H54 (cell line): ENCODE results near the gene ADAMTS2.

Experiments
- DNase-seq: peaks from one replicate; pipeline ENCODE4 v3.0.0; 2011; ENCODE audit warnings: low spot score, mixed read lengths; ENCODE audit not compliant: insufficient read length
- FAIRE-seq: peaks from 3 replicates; lab custom pipeline; 2011; peaks lifted over from hg19 to GRCh38; lab: Jason Lieb, UNC
- POLR2A ChIP-seq: IDR thresholded peaks from 2 replicates; pipeline ENCODE4 v1.6.1; 2011; ENCODE audit warnings: low read depth, mild to moderate bottlenecking, low read length

ADAMTS2 gene

GRCh38 chr5:179205277-179205676, 140.0 kb downstream of the ADAMTS2 start:
- no peak for TF ChIP-seq POLR2A
- FAIRE-seq (no peak), DNase-seq (no peak)

DNA sequence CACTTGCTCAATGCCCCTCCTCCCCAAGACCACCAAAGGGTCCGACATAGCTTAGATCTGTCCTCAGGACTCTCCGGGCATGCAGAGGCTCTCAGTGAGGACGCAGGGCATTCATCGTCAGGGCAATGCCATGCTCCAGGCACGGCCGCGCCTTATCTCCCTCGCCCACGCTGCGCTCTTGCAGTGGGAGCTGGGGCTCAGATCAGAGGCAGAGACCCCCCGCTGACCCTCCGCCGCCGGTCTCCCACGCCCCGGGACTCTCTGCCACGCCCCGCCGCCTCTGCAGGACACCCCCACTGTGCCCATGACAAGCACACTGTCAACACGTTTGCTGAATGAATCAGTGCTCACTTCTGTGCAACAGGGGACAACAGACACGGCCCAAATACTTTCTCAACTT, 140.7 kb downstream of the ADAMTS2 start:
- TF ChIP-seq POLR2A: no peak
- FAIRE-seq: no peak
- no peak for DNase-seq

DNA sequence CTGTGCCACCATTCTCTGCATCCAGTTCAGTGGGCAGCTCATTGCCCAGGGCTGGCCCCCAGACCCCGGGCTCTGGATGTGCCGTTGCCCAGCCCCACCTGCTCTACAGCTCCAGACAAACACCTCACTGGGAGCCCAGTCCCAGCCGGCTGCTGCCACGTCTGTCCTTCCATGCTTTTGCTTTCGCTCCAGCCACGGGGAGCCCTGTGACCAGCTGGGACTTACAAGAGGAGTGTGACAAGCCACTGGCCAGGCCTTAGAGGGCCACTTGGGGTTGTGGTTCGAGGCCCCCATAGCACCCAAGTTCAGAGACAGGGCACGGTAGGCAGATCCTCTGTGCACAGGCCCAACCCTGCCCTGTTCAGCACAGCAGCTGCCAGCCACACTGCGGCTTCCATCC, 142.0 kb downstream of the ADAMTS2 start:
- DNase-seq (no peak), FAIRE-seq (no peak)
- TF ChIP-seq POLR2A: no peak

DNA sequence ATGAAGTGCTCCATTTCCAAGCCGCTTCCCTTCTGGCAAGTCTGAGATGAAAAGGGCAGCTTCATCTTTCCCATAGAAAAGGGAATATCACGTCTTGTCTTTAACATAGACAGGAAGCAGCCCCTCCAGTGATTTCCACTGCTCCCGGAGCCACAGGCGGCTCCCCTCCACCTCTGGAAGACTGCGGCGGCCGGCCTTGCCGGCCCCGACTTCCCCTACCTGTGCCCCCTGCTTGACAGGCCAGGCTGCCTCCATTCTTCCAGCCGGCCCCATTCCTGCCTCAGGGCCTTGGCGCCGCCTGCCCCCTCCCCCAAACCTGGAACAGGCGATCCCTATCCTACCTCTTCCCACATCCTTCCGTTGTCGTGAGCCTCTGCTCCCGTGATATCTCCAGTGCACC, 143.3 kb downstream of the ADAMTS2 start:
- DNase-seq: no peak
- FAIRE-seq: no peak

DNA sequence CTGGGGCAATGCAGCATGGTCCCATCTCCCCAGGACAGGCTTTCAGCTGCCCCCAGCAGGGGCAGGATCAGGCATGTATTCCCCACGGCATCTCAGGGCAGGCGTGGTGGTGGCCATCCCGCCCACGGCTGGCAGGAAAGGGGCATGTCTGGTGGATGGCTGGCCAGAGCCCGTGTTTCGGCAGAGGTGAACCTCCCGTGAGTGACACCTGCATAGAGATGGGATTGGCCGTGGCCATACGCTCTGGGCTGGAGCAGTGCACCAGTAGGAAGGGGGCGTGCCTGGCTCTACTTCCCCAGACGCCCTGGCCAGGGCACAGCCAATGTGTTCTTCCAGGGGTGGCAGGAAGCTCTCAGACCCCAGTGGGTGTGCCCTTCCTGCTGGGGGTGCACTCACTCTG, 146.0 kb downstream of the ADAMTS2 start:
- TF ChIP-seq POLR2A: no peak
- no peak for FAIRE-seq
- DNase-seq: no peak

More for the DNA sequence above, 143.3 kb downstream of the ADAMTS2 start:
- no peak for TF ChIP-seq POLR2A

DNA sequence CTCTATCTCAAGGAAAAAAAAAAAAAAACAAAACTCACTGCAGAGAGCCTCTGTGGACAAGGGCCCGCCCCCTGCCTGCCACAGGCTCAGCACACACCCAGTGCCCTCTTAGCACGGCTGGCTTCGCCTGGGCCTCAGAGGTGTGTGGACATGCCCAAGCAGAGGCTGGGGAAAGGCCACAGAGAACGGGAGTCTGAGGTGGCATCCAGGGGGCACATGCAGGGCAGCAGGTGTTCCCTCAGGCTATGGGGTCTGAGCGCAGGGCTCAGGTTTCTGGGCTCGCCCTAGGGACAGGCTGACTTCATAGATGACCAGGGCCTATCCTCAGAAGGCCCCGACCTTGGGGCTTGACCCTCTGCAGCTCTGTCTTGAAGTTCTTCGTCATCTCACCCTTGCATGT, 146.4 kb downstream of the ADAMTS2 start:
- no peak for TF ChIP-seq POLR2A
- DNase-seq (no peak), FAIRE-seq (no peak)

DNA sequence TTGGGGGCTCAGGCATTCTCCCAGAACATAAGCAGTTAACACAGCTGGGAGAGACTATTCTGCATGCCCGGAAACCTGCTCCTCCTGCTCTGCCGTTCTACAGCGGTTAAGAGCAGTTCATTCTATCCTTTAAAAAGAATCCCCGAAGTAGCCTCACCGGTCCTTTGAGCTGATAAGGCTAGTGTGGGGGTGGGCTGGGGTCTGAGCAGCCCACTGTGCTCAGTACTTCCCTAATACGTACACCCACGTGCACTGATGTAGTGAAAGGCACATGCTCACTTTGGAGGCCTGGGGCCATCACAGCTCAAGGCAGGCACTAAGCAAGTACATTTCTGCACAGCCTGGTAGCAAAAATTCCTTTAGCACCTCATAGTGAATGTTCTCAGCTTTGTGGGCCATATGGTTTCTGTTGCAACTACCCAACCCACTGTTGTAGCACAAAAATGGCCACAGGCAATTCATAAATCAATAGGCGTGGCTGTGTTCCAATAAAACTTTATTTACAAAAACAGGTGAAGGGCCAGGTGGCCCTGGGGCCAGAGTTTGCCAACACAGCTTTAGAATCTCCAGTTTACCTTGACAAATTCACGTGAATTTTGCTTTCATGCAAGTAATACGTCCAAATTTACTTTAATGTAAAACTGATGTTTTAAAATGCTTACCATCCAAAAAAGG, 148.7 kb downstream of the ADAMTS2 start:
- TF ChIP-seq POLR2A: no peak
- DNase-seq: no peak
- no peak for FAIRE-seq

- TF ChIP-seq POLR2A: no peak
- DNase-seq (no peak), FAIRE-seq (no peak)
Measured at GRCh38 chr5:179195561-179196404, 149.5 kb downstream of the ADAMTS2 start.

- DNase-seq (no peak), FAIRE-seq (no peak)
- no peak for TF ChIP-seq POLR2A
Measured at GRCh38 chr5:179194941-179195381, 150.3 kb downstream of the ADAMTS2 start.

DNA sequence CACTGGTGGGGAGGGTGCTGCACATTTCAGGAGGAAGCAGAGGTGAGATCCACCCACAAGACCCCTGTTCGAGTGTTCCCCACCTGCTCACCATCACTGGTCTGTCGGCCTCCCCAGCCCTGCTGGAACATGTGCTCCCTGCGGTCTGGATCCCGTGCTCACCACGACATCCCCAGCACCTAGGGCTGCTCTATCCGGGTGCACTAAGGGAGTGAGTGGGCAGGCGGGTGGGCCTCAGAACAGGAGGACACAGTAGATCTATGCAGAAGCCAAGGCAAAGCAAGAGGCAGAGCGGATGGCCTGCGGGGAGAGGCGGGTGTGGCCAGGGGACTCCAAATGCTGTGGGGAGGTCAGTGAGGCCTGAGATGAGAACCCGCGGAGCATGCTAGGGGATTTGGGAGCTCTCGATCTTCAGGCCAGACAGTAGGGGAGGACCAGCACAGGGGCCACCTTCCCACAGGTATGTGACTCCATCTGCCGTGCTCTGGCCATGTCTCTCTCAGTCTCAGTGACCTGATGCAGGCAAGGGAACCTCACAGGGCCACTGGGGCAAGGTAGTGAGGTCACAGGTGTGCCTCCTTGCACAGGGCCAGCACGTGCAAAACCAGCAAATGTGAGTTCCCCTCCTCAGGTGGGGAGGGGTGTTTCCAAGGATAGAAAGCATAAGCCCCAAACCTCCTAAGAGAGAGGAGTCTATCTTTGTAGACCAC, 150.9 kb downstream of the ADAMTS2 start:
- DNase-seq: no peak
- no peak for TF ChIP-seq POLR2A
- FAIRE-seq: no peak

DNA sequence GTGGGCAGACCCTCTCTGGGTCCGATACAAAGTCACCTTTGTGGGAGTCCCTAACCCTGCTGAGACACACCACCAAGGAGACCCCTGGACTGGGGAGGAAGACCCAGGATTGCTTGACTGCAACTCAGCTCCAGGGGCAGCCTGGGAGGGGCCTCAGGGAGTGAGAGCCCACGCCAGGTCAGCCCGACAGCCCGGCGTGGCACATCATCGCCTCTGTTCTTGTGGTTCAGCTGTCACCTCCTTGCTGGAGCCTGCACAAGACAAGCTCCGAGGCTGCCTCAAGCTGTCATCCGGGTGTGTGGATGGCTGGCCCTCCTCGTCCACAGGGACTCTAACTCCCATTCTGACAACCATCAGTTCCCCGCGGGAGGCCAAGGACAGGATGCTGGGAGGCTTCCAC, 151.5 kb downstream of the ADAMTS2 start:
- DNase-seq: no peak
- no peak for TF ChIP-seq POLR2A
- no peak for FAIRE-seq

DNA sequence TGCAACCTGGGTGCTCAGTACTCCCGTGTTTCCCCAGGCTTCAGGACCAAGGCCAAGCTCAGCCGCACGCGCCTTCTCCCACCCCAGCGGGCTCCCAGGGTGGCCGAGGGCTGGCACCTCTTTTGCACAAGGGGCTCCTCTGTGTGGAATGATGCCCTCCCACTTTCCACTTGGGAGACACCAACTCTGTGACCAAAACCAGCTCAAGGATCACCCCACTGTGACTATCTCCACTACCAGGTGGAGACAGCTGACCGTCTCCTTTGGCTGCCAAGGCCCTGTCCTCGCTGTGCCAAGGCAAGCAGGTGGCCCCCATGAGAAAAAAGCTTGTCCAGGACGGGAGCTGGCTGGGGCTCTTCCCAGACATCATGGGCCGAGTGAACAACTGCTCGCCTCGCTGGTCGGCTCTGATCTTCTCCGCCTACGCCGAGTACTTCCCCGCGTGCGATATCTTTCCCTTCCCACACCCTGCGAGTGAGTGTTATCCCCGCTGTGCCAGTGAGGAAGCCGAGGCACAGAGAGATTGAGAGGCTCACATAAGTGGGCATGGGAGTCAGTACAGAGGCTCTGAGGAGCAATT, 152.3 kb downstream of the ADAMTS2 start:
- no peak for TF ChIP-seq POLR2A
- no peak for DNase-seq
- no peak for FAIRE-seq

DNA sequence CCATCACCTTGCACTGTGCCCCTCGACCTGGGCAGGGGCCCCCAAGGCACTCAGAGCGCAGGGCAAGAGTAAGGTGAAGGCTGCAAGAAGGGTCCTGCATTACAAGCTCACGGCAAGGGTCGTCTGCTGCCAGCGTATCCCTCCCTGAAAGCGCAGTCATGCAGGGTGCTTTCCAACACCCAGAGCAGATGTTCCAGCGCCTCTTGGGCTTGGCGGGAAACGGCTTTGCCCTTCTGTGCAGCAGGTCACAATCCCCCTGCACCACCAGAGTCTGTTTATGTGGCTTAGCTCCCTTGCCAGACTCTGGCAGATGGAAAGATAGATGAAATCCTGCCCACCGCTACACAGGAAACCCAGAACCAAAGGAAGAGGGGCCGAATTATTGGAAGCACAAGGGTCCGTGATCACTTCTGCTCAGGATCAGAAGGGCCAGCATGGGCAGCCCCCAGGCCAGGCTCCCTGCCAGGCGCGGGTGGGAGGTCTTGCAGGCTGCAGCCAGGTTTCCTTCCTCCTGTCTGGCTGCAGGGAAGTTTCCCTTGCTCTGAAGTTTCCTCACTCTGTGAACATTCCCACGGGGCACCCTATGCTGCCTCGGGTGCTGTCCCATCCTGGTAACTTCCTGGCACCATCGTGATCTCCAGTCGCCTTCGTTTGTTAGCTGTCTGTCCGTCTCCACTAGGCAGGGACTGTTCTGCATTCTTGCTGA, 152.9 kb downstream of the ADAMTS2 start:
- no peak for TF ChIP-seq POLR2A
- DNase-seq: no peak
- FAIRE-seq: no peak
